ENCODE results near the gene FAM228B.
A peak's percentile ranks its signal among the peaks of the same experiment; 100 is the strongest.
"Not testable (repeated sequence)": the region's sequence is repeated elsewhere in the genome, so short reads cannot be mapped to it uniquely, and the experiment has no call there.

The FAM228B gene

DNA sequence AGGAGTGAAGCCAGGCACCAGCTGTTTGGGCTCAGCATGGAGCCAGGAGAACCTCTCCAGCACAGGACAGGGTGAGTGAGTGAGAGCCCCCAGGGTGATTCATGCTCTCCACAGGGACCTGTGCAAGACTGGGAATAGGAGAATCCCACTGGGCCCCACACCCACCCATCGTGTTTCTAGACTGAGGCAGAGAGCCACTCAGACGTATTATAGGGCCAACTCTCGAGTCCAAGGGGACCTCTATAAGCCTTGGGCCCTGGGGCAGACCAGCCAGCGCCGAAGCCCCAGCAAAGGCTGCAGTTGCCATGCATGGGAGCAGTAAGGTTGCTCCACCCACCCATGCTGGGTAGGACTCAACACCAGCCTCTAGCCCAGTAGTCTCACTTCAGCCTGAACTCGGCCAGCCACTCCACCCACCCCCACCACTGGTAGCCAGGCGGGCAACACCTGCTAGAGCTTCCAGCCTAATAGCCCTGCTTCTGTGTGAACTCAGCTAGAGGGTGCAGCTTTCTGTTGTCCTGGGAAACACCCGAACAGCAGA is 19.1 kb upstream of the FAM228B start:
- Histone ChIP-seq H3K36me3 (ENCODE audit: control insufficient read depth, insufficient read depth, low read length, severe bottlenecking) (no peaks in the 10 kb centered on the region), H3K27me3 (replicated peaks; ENCODE audit: control insufficient read depth, insufficient read depth, low read length) (no peaks in the 10 kb centered on the region), H3K4me1 (ENCODE audit: control insufficient read depth, insufficient read depth, low read length) (peaks cover 3% of the 10 kb centered on the region), H3K9me3 (ENCODE audit: control insufficient read depth, low read length) (peaks cover 3% of the 10 kb centered on the region), H3K9ac (ENCODE audit: low read length) (no peak overlapping the region), H3K4me3 (ENCODE audit: low read length) (no peak overlapping the region)
- no peak for DNase-seq (ENCODE audit: low read depth)

- H3K9ac ChIP-seq (ENCODE audit: low read length): no peak overlapping the region
- H3K4me3 ChIP-seq (ENCODE audit: low read length): no peak overlapping the region
- DNase-seq (ENCODE audit: low read depth): no peak
- H3K27me3 ChIP-seq (replicated peaks; ENCODE audit: control insufficient read depth, insufficient read depth, low read length): no peaks in the 10 kb centered on the region
- H3K4me1 ChIP-seq (ENCODE audit: control insufficient read depth, insufficient read depth, low read length): peaks cover 3% of the 10 kb centered on the region
- H3K9me3 ChIP-seq (ENCODE audit: control insufficient read depth, low read length): peaks cover 3% of the 10 kb centered on the region
- H3K36me3 ChIP-seq (ENCODE audit: control insufficient read depth, insufficient read depth, low read length, severe bottlenecking): no peaks in the 10 kb centered on the region
Observed at GRCh38 chr2:24104906-24105305, 18.4 kb upstream of the FAM228B start.

GRCh38 chr2:24105816-24106215 is 17.5 kb upstream of the FAM228B start:
- Histone ChIP-seq H3K4me1 (ENCODE audit: control insufficient read depth, insufficient read depth, low read length) (peaks cover 3% of the 10 kb centered on the region), H3K9me3 (ENCODE audit: control insufficient read depth, low read length) (peaks cover 3% of the 10 kb centered on the region), H3K4me3 (ENCODE audit: low read length) (no peak overlapping the region), H3K27me3 (replicated peaks; ENCODE audit: control insufficient read depth, insufficient read depth, low read length) (no peaks in the 10 kb centered on the region), H3K9ac (ENCODE audit: low read length) (no peak overlapping the region), H3K36me3 (ENCODE audit: control insufficient read depth, insufficient read depth, low read length, severe bottlenecking) (no peaks in the 10 kb centered on the region)
- no peak for DNase-seq (ENCODE audit: low read depth)

GRCh38 chr2:24106786-24107185 is 16.5 kb upstream of the FAM228B start:
- Histone ChIP-seq H3K36me3 (ENCODE audit: control insufficient read depth, insufficient read depth, low read length, severe bottlenecking) (no peaks in the 10 kb centered on the region), H3K4me1 (ENCODE audit: control insufficient read depth, insufficient read depth, low read length) (peaks cover 7% of the 10 kb centered on the region), H3K9me3 (ENCODE audit: control insufficient read depth, low read length) (peaks cover 3% of the 10 kb centered on the region), H3K4me3 (ENCODE audit: low read length) (no peak overlapping the region), H3K27me3 (replicated peaks; ENCODE audit: control insufficient read depth, insufficient read depth, low read length) (no peaks in the 10 kb centered on the region), H3K9ac (ENCODE audit: low read length) (no peak overlapping the region)
- DNase-seq (ENCODE audit: low read depth): no peak

GRCh38 chr2:24107336-24107735 is 15.9 kb upstream of the FAM228B start:
- Histone ChIP-seq H3K4me1 (ENCODE audit: control insufficient read depth, insufficient read depth, low read length) (peaks cover 7% of the 10 kb centered on the region), H3K9me3 (ENCODE audit: control insufficient read depth, low read length) (peaks cover 3% of the 10 kb centered on the region), H3K36me3 (ENCODE audit: control insufficient read depth, insufficient read depth, low read length, severe bottlenecking) (no peaks in the 10 kb centered on the region), H3K9ac (ENCODE audit: low read length) (no peak overlapping the region), H3K4me3 (ENCODE audit: low read length) (no peak overlapping the region), H3K27me3 (replicated peaks; ENCODE audit: control insufficient read depth, insufficient read depth, low read length) (no peaks in the 10 kb centered on the region)
- DNase-seq (ENCODE audit: low read depth): no peak

DNA sequence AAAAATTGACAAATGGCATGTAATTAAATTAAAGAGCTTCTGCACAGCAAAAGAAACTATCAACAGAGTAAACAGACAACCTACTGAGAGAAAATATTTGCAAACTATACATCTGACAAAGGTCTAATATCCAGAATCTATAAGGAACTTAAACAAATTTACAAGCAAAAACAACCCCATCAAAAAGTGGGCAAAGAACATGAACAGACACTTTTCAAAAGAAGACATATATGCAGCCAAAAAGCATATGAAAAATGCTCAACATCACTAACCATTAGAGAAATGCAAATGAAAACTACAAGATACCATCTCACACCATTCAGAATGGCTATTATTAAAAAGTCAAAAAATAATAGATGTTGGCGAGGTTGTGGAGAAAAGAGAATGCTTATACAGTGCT is 13.8 kb upstream of the FAM228B start:
- not testable (repeated sequence) for H3K27me3 ChIP-seq (replicated peaks; ENCODE audit: control insufficient read depth, insufficient read depth, low read length); H3K9ac ChIP-seq (ENCODE audit: low read length); H3K9me3 ChIP-seq (ENCODE audit: control insufficient read depth, low read length); DNase-seq (ENCODE audit: low read depth); H3K36me3 ChIP-seq (ENCODE audit: control insufficient read depth, insufficient read depth, low read length, severe bottlenecking); H3K4me3 ChIP-seq (ENCODE audit: low read length); H3K4me1 ChIP-seq (ENCODE audit: control insufficient read depth, insufficient read depth, low read length)

DNA sequence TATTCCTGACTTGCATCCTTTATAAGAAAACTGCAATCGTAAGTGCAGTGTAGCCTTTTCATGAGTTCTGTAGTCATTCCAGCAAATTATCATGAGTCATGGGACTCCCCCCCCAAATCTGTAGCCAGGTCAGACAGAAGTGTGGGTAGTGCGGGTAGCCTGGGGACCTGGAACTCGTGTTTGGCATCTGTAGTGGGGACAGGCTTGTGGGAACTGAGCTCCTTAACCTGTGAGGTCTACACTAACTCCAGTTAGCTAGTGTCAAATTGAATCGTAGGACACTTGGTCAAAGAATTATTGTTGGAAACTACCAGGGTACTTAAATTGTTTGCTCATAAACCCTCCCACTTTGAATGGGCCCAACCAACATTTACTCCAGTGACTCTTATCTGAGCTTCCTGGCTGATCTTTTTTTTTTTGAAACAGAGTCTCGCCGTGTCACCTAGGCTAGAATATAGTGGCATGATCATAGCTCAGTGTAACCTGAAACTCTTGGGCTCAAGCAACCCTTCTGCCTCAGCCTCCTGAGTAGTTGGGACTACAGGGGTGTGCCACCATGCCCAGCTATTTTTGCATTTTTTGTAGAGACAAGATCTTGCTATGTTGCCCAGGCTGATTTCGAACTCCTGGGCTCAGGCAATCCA is 12.5 kb upstream of the FAM228B start:
- H3K9me3 ChIP-seq (ENCODE audit: control insufficient read depth, low read length): peaks cover 10% of the 10 kb centered on the region
- no peak for DNase-seq (ENCODE audit: low read depth)
- H3K27me3 ChIP-seq (replicated peaks; ENCODE audit: control insufficient read depth, insufficient read depth, low read length): no peaks in the 10 kb centered on the region
- no peaks in the 10 kb centered on the region for H3K36me3 ChIP-seq (ENCODE audit: control insufficient read depth, insufficient read depth, low read length, severe bottlenecking)
- H3K4me1 ChIP-seq (ENCODE audit: control insufficient read depth, insufficient read depth, low read length): peaks cover 4% of the 10 kb centered on the region
- no peak overlapping the region for H3K9ac ChIP-seq (ENCODE audit: low read length)
- no peak overlapping the region for H3K4me3 ChIP-seq (ENCODE audit: low read length)

DNA sequence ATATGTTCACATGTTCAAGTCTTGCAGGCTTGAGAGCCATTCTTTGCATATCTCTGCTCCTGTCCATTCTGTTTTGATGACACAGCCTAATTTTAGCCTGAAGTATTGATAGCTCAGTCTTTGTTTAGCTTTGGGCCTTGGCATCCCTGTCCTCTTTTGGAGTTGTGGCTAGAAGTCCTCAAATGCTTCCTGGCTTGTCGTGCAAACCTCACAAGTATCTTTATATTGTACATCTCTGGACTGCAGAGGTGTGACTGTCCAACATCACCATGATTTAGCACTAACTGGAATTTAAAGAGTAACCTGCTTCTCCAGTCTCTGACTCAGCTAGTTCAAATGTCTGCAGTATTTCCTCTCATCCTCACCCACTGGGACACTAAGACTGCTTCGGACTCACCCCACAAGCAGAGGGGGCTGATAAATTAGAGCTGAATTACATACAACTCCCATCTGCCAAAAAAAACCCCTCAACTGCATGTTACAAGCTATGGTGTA is 11.8 kb upstream of the FAM228B start:
- H3K9ac ChIP-seq (ENCODE audit: low read length): no peak overlapping the region
- H3K36me3 ChIP-seq (ENCODE audit: control insufficient read depth, insufficient read depth, low read length, severe bottlenecking): no peaks in the 10 kb centered on the region
- peaks cover 3% of the 10 kb centered on the region for H3K4me1 ChIP-seq (ENCODE audit: control insufficient read depth, insufficient read depth, low read length)
- peaks cover 10% of the 10 kb centered on the region for H3K9me3 ChIP-seq (ENCODE audit: control insufficient read depth, low read length)
- no peaks in the 10 kb centered on the region for H3K27me3 ChIP-seq (replicated peaks; ENCODE audit: control insufficient read depth, insufficient read depth, low read length)
- H3K4me3 ChIP-seq (ENCODE audit: low read length): no peak overlapping the region
- DNase-seq (ENCODE audit: low read depth): no peak

- no peaks in the 10 kb centered on the region for H3K36me3 ChIP-seq (ENCODE audit: control insufficient read depth, insufficient read depth, low read length, severe bottlenecking)
- no peak overlapping the region for H3K9ac ChIP-seq (ENCODE audit: low read length)
- no peaks in the 10 kb centered on the region for H3K27me3 ChIP-seq (replicated peaks; ENCODE audit: control insufficient read depth, insufficient read depth, low read length)
- no peak for DNase-seq (ENCODE audit: low read depth)
- H3K9me3 ChIP-seq (ENCODE audit: control insufficient read depth, low read length): peaks cover 7% of the 10 kb centered on the region
- peaks cover 3% of the 10 kb centered on the region for H3K4me1 ChIP-seq (ENCODE audit: control insufficient read depth, insufficient read depth, low read length)
- no peak overlapping the region for H3K4me3 ChIP-seq (ENCODE audit: low read length)
Observed at GRCh38 chr2:24115057-24115456, 8.2 kb upstream of the FAM228B start.

GRCh38 chr2:24117902-24118301 is 5.4 kb upstream of the FAM228B start:
- H3K27me3 ChIP-seq (replicated peaks; ENCODE audit: control insufficient read depth, insufficient read depth, low read length): no peaks in the 10 kb centered on the region
- H3K9me3 ChIP-seq (ENCODE audit: control insufficient read depth, low read length): peaks cover 7% of the 10 kb centered on the region
- DNase-seq (ENCODE audit: low read depth): no peak
- H3K4me3 ChIP-seq (ENCODE audit: low read length): no peak overlapping the region
- no peak overlapping the region for H3K9ac ChIP-seq (ENCODE audit: low read length)
- no peaks in the 10 kb centered on the region for H3K36me3 ChIP-seq (ENCODE audit: control insufficient read depth, insufficient read depth, low read length, severe bottlenecking)
- H3K4me1 ChIP-seq (ENCODE audit: control insufficient read depth, insufficient read depth, low read length): no peaks in the 10 kb centered on the region

GRCh38 chr2:24121066-24121465 is 2.2 kb upstream of the FAM228B start:
- no peaks in the 10 kb centered on the region for H3K9me3 ChIP-seq (ENCODE audit: control insufficient read depth, low read length)
- H3K27me3 ChIP-seq (replicated peaks; ENCODE audit: control insufficient read depth, insufficient read depth, low read length): no peaks in the 10 kb centered on the region
- H3K4me3 ChIP-seq (ENCODE audit: low read length): no peak overlapping the region
- no peaks in the 10 kb centered on the region for H3K36me3 ChIP-seq (ENCODE audit: control insufficient read depth, insufficient read depth, low read length, severe bottlenecking)
- no peak overlapping the region for H3K9ac ChIP-seq (ENCODE audit: low read length)
- H3K4me1 ChIP-seq (ENCODE audit: control insufficient read depth, insufficient read depth, low read length): peaks cover 13% of the 10 kb centered on the region
- DNase-seq (ENCODE audit: low read depth): peak; percentile 10

DNA sequence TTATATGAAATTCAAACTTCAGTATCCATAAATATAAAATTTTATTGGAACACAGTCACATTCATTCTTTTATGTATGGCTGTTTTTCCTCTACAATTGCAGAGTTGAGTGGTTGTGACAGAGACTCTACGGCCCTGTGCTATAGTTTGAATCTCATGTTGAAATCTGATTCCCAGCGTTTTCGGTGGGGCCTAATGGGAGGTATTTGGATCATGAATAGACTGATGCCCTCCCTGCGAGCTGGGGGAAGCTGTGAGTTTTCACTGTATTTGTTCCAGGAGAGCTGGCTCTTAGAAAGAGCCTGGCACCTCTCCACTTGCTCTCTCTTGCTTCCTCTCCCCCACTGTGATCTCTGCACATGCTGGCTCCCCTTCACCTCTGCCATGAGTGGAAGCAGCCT is 1.8 kb upstream of the FAM228B start:
- peak; percentile 80 for DNase-seq (ENCODE audit: low read depth)
- Histone ChIP-seq H3K9ac (ENCODE audit: low read length) (no peak overlapping the region), H3K4me3 (ENCODE audit: low read length) (no peak overlapping the region), H3K4me1 (ENCODE audit: control insufficient read depth, insufficient read depth, low read length) (peaks cover 17% of the 10 kb centered on the region), H3K9me3 (ENCODE audit: control insufficient read depth, low read length) (no peaks in the 10 kb centered on the region), H3K27me3 (replicated peaks; ENCODE audit: control insufficient read depth, insufficient read depth, low read length) (no peaks in the 10 kb centered on the region), H3K36me3 (ENCODE audit: control insufficient read depth, insufficient read depth, low read length, severe bottlenecking) (no peaks in the 10 kb centered on the region)

Data from adipocyte (in vitro differentiated cells).